Neural cell (in vitro differentiated cells): ENCODE measurements around the gene FZR1. TPM values are rescaled to one million over a fixed set of nuclear protein-coding genes. Genes with fewer than 3 reads are reported as not detected.

Experiments used
- H2AFZ ChIP-seq: fragments of 200-600, 300-800 bp; sonication (generic), shearing (Covaris generic); 2 replicates; pipeline ENCODE4 v1.6.0; 2014; ENCODE audit warnings: low read depth, mild to moderate bottlenecking, antibody characterized with exemption, low read length, moderate library complexity
- H3F3A ChIP-seq: fragments of 200-600 bp; shearing (Covaris generic); 2 replicates; pipeline ENCODE4 v1.6.1; 2016; ENCODE audit warnings: mild to moderate bottlenecking, moderate library complexity, mixed read lengths, antibody characterized with exemption, low read length; ENCODE audit not compliant: insufficient read depth, poor library complexity, severe bottlenecking
- H3K27ac ChIP-seq: fragments of 200-600, 300-800 bp; sonication (generic), shearing (Covaris generic); 2 replicates; pipeline ENCODE4 v1.5.1; 2014; ENCODE audit warnings: mild to moderate bottlenecking, low read length, moderate library complexity
- H3K27me3 ChIP-seq: fragments of 300-800, 200-600 bp; sonication (generic), shearing (Covaris generic); 2 replicates; pipeline ENCODE4 v1.6.0; 2014; ENCODE audit warnings: mild to moderate bottlenecking, low read depth, low read length, moderate library complexity; ENCODE audit not compliant: insufficient read depth
- H3K36me3 ChIP-seq: fragments of 300-800, 200-600 bp; sonication (generic), shearing (Covaris generic); 2 replicates; pipeline ENCODE4 v1.5.1; 2014; ENCODE audit warnings: mild to moderate bottlenecking, antibody characterized with exemption, low read length, moderate library complexity; ENCODE audit not compliant: insufficient read depth
- H3K4me2 ChIP-seq: fragments of 300-800, 200-600 bp; sonication (generic), shearing (Covaris generic); 2 replicates; pipeline ENCODE4 v1.6.0; 2014; ENCODE audit warnings: mild to moderate bottlenecking, low read length
- H3K4me3 ChIP-seq: fragments of 300-800, 200-600 bp; sonication (generic), shearing (Covaris generic); 2 replicates; pipeline ENCODE4 v1.5.1; 2014; ENCODE audit warnings: mild to moderate bottlenecking, low read length, moderate library complexity
- H3K79me2 ChIP-seq: fragments of 200-600 bp; shearing (Covaris generic); replicated peaks from 2 replicates; pipeline ENCODE4 v1.6.0; 2014; ENCODE audit warnings: mild to moderate bottlenecking, low read length, moderate library complexity; ENCODE audit not compliant: insufficient read depth
- H3K9ac ChIP-seq: fragments of 300-800, 200-600 bp; sonication (generic), shearing (Covaris generic); 2 replicates; pipeline ENCODE4 v1.6.1; 2016; ENCODE audit warnings: mild to moderate bottlenecking, low read length, mixed read lengths
- H3K9me2 ChIP-seq: fragments of 200-600 bp; shearing (Covaris generic); 2 replicates; pipeline ENCODE4 v1.6.1; 2016; ENCODE audit warnings: mild to moderate bottlenecking, low read length, mixed read lengths; ENCODE audit not compliant: insufficient read depth
- H3K9me3 ChIP-seq: fragments of 200-600, 300-800 bp; sonication (generic), shearing (Covaris generic); 2 replicates; pipeline ENCODE4 v1.6.1; 2016; ENCODE audit warnings: mild to moderate bottlenecking, mixed run types, low read length, moderate library complexity, mixed read lengths
- H4K20me1 ChIP-seq: fragments of 200-600 bp; shearing (Covaris generic); 2 replicates; pipeline ENCODE4 v1.6.1; 2016; ENCODE audit warnings: mild to moderate bottlenecking, mixed run types; ENCODE audit not compliant: insufficient read depth
- EP300 ChIP-seq: fragments of 450-650 bp; conservative IDR thresholded peaks from 2 replicates; pipeline ENCODE4 v1.6.1; 2014; ENCODE audit warnings: antibody characterized with exemption, mild to moderate bottlenecking, moderate library complexity; ENCODE audit not compliant: poor library complexity, severe bottlenecking
- EZH2 ChIP-seq: fragments of 200-600, 300-800 bp; shearing (Covaris generic), sonication (generic); IDR thresholded peaks from 2 replicates; pipeline ENCODE4 v1.6.1; 2014; ENCODE audit warnings: antibody characterized with exemption, low read length, borderline replicate concordance, mild to moderate bottlenecking; ENCODE audit not compliant: insufficient read depth, poor library complexity, severe bottlenecking
- MXI1 ChIP-seq: fragments of 450-650 bp; conservative IDR thresholded peaks from 2 replicates; pipeline ENCODE4 v1.6.1; 2014; ENCODE audit warnings: antibody characterized with exemption, mild to moderate bottlenecking; ENCODE audit not compliant: poor library complexity, severe bottlenecking
- POLR2AphosphoS5 ChIP-seq: IDR thresholded peaks from 2 replicates; pipeline ENCODE4 v1.6.1; 2012
- RAD21 ChIP-seq: fragments of 450-650 bp; conservative IDR thresholded peaks from 2 replicates; pipeline ENCODE4 v1.6.1; 2014; ENCODE audit warnings: antibody characterized with exemption, mild to moderate bottlenecking, moderate library complexity
- SMC3 ChIP-seq: fragments of 450-650 bp; conservative IDR thresholded peaks from 2 replicates; pipeline ENCODE4 v1.6.1; 2014; ENCODE audit warnings: antibody characterized with exemption, mild to moderate bottlenecking, moderate library complexity; ENCODE audit not compliant: poor library complexity
- TAF1 ChIP-seq: IDR thresholded peaks from 2 replicates; pipeline ENCODE4 v1.6.1; 2012; ENCODE audit warnings: low read depth
- polyA plus RNA-seq: library from polyadenylated mRNA; depleted of rRNA; stranded (reverse); fragments of >200 nt; gene quantifications from 2 replicates; pipeline ENCODE4 v1.2.3, GENCODE V29; 2014
- TF ChIP-seq, protein P1 (sequence below): fragments of 450-650 bp; IDR thresholded peaks from 2 replicates; pipeline ENCODE4 v1.5.1; 2014; ENCODE audit warnings: antibody characterized with exemption, mild to moderate bottlenecking, moderate library complexity; ENCODE audit not compliant: poor library complexity, severe bottlenecking
- TF ChIP-seq, protein P2 (sequence below): IDR thresholded peaks from 2 replicates; pipeline ENCODE4 v1.6.1; 2012; ENCODE audit warnings: borderline replicate concordance

The FZR1 gene
- polyA plus RNA-seq, 1 donor from 2014 or later: 55.7 TPM

DNA sequence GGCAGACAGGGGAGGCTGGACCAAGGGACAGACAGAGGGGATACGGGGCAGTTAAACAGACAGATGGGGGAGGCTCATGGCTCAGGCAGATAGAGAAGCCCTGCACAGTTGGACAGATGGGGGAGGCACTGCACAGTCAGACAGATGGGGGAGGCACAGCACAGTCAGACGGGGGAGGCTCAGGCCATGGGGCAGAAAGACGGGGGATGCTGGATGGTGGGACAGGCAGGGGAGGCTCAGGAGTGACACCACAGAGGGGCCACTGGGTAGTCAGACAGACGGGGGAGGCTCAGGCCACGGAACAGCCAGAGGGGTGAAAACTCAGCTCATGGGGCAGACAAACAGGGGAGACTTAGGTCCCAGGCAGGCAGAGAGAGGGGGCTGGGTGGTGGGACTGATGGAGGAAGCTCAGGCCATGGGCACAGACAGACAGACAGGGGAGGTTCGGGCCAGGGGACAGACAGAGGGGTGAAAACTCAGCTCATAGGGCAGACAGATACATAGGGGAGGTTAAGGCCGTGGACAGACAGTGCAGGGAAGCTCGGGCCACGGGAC is 50.4 kb downstream of the FZR1 start:
- no peaks in the 10 kb centered on the region for H3F3A ChIP-seq
- peak overlapping the region; percentile 52 for H3K4me2 ChIP-seq
- H3K4me3 ChIP-seq: peak overlapping the region; percentile 82
- no peaks in the 10 kb centered on the region for H3K9me2 ChIP-seq
- no peaks in the 10 kb centered on the region for H3K79me2 ChIP-seq
- H3K36me3 ChIP-seq: no peaks in the 10 kb centered on the region
- H3K9me3 ChIP-seq: no peaks in the 10 kb centered on the region
- H3K27ac ChIP-seq: no peak overlapping the region
- no peak for TF ChIP-seq RAD21
- TF ChIP-seq, protein P1, sequence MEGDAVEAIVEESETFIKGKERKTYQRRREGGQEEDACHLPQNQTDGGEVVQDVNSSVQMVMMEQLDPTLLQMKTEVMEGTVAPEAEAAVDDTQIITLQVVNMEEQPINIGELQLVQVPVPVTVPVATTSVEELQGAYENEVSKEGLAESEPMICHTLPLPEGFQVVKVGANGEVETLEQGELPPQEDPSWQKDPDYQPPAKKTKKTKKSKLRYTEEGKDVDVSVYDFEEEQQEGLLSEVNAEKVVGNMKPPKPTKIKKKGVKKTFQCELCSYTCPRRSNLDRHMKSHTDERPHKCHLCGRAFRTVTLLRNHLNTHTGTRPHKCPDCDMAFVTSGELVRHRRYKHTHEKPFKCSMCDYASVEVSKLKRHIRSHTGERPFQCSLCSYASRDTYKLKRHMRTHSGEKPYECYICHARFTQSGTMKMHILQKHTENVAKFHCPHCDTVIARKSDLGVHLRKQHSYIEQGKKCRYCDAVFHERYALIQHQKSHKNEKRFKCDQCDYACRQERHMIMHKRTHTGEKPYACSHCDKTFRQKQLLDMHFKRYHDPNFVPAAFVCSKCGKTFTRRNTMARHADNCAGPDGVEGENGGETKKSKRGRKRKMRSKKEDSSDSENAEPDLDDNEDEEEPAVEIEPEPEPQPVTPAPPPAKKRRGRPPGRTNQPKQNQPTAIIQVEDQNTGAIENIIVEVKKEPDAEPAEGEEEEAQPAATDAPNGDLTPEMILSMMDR: no peak
- TF ChIP-seq EP300: no peak
- no peak for TF ChIP-seq MXI1
- no peak for TF ChIP-seq POLR2AphosphoS5
- TF ChIP-seq, protein P2, sequence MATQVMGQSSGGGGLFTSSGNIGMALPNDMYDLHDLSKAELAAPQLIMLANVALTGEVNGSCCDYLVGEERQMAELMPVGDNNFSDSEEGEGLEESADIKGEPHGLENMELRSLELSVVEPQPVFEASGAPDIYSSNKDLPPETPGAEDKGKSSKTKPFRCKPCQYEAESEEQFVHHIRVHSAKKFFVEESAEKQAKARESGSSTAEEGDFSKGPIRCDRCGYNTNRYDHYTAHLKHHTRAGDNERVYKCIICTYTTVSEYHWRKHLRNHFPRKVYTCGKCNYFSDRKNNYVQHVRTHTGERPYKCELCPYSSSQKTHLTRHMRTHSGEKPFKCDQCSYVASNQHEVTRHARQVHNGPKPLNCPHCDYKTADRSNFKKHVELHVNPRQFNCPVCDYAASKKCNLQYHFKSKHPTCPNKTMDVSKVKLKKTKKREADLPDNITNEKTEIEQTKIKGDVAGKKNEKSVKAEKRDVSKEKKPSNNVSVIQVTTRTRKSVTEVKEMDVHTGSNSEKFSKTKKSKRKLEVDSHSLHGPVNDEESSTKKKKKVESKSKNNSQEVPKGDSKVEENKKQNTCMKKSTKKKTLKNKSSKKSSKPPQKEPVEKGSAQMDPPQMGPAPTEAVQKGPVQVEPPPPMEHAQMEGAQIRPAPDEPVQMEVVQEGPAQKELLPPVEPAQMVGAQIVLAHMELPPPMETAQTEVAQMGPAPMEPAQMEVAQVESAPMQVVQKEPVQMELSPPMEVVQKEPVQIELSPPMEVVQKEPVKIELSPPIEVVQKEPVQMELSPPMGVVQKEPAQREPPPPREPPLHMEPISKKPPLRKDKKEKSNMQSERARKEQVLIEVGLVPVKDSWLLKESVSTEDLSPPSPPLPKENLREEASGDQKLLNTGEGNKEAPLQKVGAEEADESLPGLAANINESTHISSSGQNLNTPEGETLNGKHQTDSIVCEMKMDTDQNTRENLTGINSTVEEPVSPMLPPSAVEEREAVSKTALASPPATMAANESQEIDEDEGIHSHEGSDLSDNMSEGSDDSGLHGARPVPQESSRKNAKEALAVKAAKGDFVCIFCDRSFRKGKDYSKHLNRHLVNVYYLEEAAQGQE: no peak
- TF ChIP-seq TAF1: no peak
- no peak for TF ChIP-seq SMC3
- no peak for TF ChIP-seq EZH2
- no peaks in the 10 kb centered on the region for H3K27me3 ChIP-seq
- peak overlapping the region; percentile 60 for H3K9ac ChIP-seq
- no peak overlapping the region for H2AFZ ChIP-seq
- no peaks in the 10 kb centered on the region for H4K20me1 ChIP-seq

DNA sequence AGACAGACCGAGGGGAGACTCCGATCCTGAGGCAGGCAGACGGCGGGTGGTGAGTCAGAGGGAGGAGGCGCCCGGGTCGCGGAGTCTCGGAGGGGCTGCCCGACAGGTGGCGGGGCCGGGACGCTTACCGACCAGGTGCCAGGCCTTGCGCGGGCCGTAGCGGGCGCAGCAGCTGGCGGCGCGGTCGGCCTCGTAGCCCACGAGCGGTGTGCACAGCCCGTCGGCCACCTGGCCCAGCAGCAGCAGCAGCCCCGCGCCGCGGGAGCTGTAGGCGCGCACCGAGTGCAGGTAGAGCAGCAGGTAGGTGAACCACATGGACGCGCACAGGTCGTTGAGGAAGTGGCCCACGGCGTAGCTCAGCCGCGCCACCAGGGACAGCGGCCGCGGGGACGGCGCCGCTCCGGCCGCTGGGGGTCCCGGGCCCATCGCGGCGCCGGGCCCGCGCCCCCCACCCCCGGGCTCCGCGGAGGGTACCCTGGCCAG is 50.9 kb downstream of the FZR1 start:
- Histone ChIP-seq H3K9me2 (no peaks in the 10 kb centered on the region), H4K20me1 (no peaks in the 10 kb centered on the region), H3K4me2 (peak overlapping the region; percentile 52), H3K9me3 (no peaks in the 10 kb centered on the region), H3K27ac (no peak overlapping the region), H3K36me3 (no peaks in the 10 kb centered on the region), H3F3A (no peaks in the 10 kb centered on the region), H3K79me2 (no peaks in the 10 kb centered on the region), H3K9ac (peak overlapping the region; percentile 60), H3K4me3 (peak overlapping the region; percentile 82), H2AFZ (no peak overlapping the region), H3K27me3 (no peaks in the 10 kb centered on the region)
- TF ChIP-seq, protein P1: peak; percentile 49
- TF ChIP-seq RAD21: peak; percentile 28
- no peak for TF ChIP-seq SMC3
